Small intestine (tissue), 7 donors: ENCODE measurements around the gene FAM47B. TPM values are rescaled to one million over a fixed set of nuclear protein-coding genes. Genes with fewer than 3 reads are reported as not detected.
A peak's percentile ranks its signal among the peaks of the same experiment; 100 is the strongest.

ENCODE experiments used
- DNase-seq, 2 donors: peaks; one replicate each; pipeline versions ENCODE4 v3.0.0 to v3.0.0-alpha.2; 2013
- FAIRE-seq: peaks from 2 replicates; lab custom pipeline; 2012; peaks lifted over from hg19 to GRCh38; lab: Jason Lieb, UNC
- H3K27ac ChIP-seq, 3 donors: one replicate each; pipeline ENCODE4 v1.5.1; 2013; ENCODE audit warnings: low read length in 2 of 3, mild to moderate bottlenecking in 2 of 3, control low read depth in 1 of 3, inconsistent platforms in 1 of 3, low read depth in 1 of 3, moderate library complexity in 1 of 3
- H3K27me3 ChIP-seq, 3 donors: one replicate each; pipeline ENCODE4 v1.6.1; 2013; ENCODE audit warnings: low read length in 3 of 3, inconsistent platforms in 1 of 3; ENCODE audit not compliant: control insufficient read depth in 3 of 3, insufficient read depth in 3 of 3
- H3K36me3 ChIP-seq, 3 donors: one replicate each; pipeline ENCODE4 v1.6.1; 2013; ENCODE audit warnings: low read length in 3 of 3, inconsistent platforms in 1 of 3, low read depth in 1 of 3, mild to moderate bottlenecking in 1 of 3, moderate library complexity in 1 of 3; ENCODE audit not compliant: control insufficient read depth in 3 of 3, insufficient read depth in 2 of 3
- H3K4me1 ChIP-seq, 3 donors: one replicate each; pipeline ENCODE4 v1.6.1; 2013; ENCODE audit warnings: low read length in 2 of 3, inconsistent platforms in 1 of 3, low read depth in 1 of 3, mild to moderate bottlenecking in 1 of 3, moderate library complexity in 1 of 3; ENCODE audit not compliant: control insufficient read depth in 3 of 3, insufficient read depth in 2 of 3
- H3K4me3 ChIP-seq, 3 donors: one replicate each; pipeline ENCODE4 v1.5.1; 2013; ENCODE audit warnings: low read length in 3 of 3, control low read depth in 1 of 3, inconsistent platforms in 1 of 3, low read depth in 1 of 3, mild to moderate bottlenecking in 1 of 3, moderate library complexity in 1 of 3
- H3K9me3 ChIP-seq, 2 donors: one replicate each; pipeline ENCODE4 v1.6.1; 2013; ENCODE audit warnings: low read depth in 1 of 2, low read length in 1 of 2; ENCODE audit not compliant: control insufficient read depth in 2 of 2, insufficient read depth in 1 of 2
- WGBS, 3 donors: extraction: QIAGEN DNeasy Blood & Tissue Kit; methylation state at CpG; one replicate each; pipeline ENCODE4 v1.1.7; 2013; 5-methylcytosine and 5-hydroxymethylcytosine counted together
- polyA plus RNA-seq, 4 donors: library from polyadenylated mRNA; stranded (reverse) in 3 of 4; unstranded in 1 of 4; fragments of 200-250 nt in 3 of 4; fragments of 120-200 nt in 1 of 4; gene quantifications; one replicate each; pipeline versions ENCODE4 v1.2.1 to v1.2.3, GENCODE V29; 2013
- donor health status: healthy with polysubstance abuse.
- donor health status: control.
- donor health status: control.
- donor health status: Bipolar disorder and iron deficiency.
- donor health status: healthy.

FAM47B gene
- polyA plus RNA-seq, 4 donors = not detected

DNA sequence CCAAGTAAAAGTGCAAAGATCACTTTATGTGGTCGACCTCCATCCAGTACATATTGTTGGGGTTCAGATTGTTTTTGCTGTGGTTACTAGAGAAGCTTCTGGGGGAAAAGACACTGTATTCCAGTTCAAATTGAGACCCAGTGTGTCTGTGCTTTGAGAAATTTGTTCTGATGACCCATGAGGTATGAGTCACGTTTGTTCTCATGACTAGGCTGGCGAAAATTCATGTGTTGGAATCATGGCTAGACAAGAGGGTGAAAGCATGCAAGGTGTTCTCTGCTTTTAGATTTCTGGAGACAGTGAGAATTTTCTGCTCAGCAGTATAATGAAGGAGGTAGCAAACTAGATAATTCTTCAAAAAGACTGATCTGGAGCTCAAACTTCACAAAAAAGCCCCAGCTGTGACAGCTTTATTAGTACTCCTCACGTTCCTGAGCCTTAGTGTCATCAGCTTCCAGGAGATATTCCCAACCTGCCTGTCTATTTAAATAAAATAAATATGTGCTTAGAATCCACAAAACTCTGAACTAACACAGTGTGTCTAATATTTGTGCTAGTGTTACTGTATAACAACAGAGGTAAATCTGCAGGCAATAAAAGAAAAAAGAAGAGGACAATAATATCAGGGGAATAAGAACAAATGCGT, 24.4 kb upstream of the FAM47B start:
- no peak overlapping the region for H3K27ac ChIP-seq
- FAIRE-seq (no peak), DNase-seq (peak in 1 of 2 donors; percentile 21)
- H3K4me3 ChIP-seq = no peak overlapping the region
- WGBS, 3 donors = 24 to 55% (median 30%) methylated on average over 5 of the region's 5 CpGs
- H3K36me3 ChIP-seq = no peaks in the 10 kb centered on the region
- H3K4me1 ChIP-seq = no peaks in the 10 kb centered on the region
- no peaks in the 10 kb centered on the region for H3K9me3 ChIP-seq
- no peaks in the 10 kb centered on the region for H3K27me3 ChIP-seq

DNA sequence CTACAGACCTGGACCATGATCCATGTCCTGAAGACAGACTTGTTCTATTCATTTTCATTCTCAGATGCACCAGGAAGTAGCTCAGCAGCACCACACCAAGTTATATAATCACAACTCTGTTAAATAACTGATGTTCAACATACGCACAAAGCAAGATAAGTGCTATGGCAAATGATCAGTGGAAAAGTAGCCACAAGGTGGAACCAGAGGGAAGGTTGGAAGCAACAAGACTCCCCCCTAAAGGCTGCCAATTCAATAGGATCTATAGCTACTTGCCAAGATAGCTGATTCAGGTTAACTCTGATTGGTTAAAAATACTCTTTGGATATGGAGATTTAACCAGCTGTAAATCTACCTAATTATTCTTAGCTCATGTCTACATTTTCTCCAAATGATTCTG, 23.7 kb upstream of the FAM47B start:
- DNase-seq (peak; percentile 0 to 36), FAIRE-seq (no peak)
- Histone ChIP-seq H3K4me3 (no peak overlapping the region), H3K4me1 (no peaks in the 10 kb centered on the region), H3K9me3 (no peaks in the 10 kb centered on the region), H3K27me3 (no peaks in the 10 kb centered on the region), H3K27ac (no peak overlapping the region), H3K36me3 (no peaks in the 10 kb centered on the region)
- WGBS, 3 donors = 18 to 52% (median 28%) methylated on average over 1 of the region's 1 CpG

DNA sequence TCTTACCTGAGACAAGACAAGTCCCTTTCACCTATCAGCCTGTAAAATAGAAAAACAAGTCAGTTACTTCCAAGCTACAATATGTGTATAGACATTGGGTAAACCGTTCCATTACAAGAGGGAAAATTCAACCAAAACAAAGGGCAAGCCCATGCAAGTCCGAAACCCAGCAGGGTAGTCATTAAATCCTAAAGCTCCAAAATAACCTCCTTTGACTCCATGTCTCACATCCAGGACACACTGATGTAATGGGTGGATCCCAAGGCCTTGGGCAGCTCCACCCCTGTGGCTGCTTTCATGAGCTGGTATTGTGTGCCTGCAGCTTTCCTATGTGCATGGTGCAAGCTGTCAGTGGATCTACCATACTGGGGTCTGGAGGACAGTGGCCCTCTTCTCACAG, 14.7 kb upstream of the FAM47B start:
- H3K27me3 ChIP-seq = no peaks in the 10 kb centered on the region
- WGBS, 3 donors = 49 to 79% (median 77%) methylated on average over 2 of the region's 2 CpGs
- no peaks in the 10 kb centered on the region for H3K9me3 ChIP-seq
- no peak overlapping the region for H3K4me3 ChIP-seq
- DNase-seq (no peak), FAIRE-seq (no peak)
- H3K27ac ChIP-seq = no peak overlapping the region
- no peaks in the 10 kb centered on the region for H3K4me1 ChIP-seq
- no peaks in the 10 kb centered on the region for H3K36me3 ChIP-seq

DNA sequence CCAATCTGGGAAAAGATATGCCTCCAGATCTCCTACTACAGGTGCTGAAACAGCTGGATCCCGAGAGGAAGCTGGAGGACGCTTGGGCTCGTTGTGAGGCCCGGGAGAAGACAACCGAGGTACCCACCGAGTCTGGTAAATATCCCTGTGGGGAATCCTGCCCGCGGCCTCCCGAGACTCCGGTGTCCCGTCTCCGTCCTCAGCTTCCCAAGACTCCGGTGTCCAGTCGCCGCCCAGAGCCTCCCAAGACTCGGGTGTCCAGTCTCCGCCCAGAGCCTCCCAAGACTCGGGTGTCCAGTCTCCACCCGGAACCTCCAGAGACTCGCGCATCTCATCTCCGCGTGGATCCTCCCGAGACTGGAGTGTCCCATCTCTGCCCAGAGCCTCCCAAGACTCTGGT, 639 bp downstream of the FAM47B start:
- H3K4me1 ChIP-seq = no peaks in the 10 kb centered on the region
- H3K27me3 ChIP-seq = no peaks in the 10 kb centered on the region
- no peaks in the 10 kb centered on the region for H3K9me3 ChIP-seq
- no peak overlapping the region for H3K27ac ChIP-seq
- DNase-seq = no peak
- 94 to 96% (median 95%) methylated on average over 23 to 24 of the region's 24 CpGs for WGBS, 3 donors
- no peaks in the 10 kb centered on the region for H3K36me3 ChIP-seq
- FAIRE-seq = no peak
- H3K4me3 ChIP-seq = no peak overlapping the region

DNA sequence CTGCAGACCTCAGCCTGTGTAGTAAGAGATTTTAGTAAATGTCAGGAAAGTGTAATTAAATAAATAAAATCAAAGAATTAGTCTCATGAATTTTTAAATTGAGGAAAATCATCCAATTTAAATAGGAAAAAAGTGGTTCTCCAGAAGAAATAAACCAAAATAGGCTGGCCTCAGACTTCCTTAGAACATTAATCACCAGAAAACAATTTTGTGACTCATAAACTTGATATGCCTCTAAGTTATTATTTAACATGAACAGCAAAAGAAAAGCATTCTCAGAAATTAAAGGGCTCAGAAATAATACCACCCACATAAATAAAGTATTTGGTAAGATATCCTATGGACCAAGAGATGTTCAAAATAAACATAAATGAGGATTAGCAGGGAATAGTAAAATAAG, 14.3 kb downstream of the FAM47B start:
- no peak for DNase-seq
- Histone ChIP-seq H3K36me3 (no peaks in the 10 kb centered on the region), H3K9me3 (no peaks in the 10 kb centered on the region), H3K4me1 (no peaks in the 10 kb centered on the region), H3K27ac (no peak overlapping the region), H3K27me3 (no peaks in the 10 kb centered on the region), H3K4me3 (no peak overlapping the region)
- peak; percentile 75 for FAIRE-seq

DNA sequence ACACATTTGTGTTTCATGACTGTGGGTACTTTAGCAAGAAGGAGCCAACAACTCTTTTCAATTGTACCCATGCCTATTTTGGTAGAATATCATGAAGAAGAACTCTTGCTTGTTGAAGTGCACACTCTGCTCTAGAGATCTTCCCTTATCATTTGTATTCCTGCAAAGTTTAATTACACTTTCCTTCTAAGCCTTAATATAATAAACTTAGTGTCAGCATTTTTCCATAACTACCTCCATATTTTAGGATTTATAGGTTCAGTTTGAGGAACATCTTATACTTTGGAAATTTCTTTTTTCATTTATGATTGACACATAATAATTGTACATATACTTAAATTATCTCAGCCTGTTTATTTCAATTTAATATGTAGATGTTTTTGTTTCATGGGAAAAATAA, 19.1 kb downstream of the FAM47B start:
- Histone ChIP-seq H3K36me3 (no peaks in the 10 kb centered on the region), H3K9me3 (no peaks in the 10 kb centered on the region), H3K4me1 (no peaks in the 10 kb centered on the region), H3K27me3 (no peaks in the 10 kb centered on the region), H3K4me3 (no peak overlapping the region), H3K27ac (no peak overlapping the region)
- DNase-seq = no peak
- FAIRE-seq = no peak

DNA sequence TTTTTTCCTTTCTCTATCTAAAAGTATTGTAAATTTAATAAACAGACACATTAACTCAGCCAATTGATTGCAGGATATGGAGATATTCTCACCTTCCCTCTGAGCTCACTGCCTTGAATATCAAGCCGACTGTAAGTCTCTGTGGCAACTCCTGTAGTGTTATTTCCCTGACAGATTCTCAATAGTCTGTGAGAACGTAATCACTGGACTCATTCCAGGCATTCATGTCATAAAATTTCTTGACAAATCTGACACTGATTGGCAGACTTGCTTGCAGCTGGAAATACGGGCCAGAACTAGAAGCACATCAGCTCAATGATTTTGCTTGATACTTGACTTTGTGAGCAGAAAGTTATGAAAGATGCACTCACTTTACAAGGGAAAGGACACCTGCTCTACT, 29.6 kb downstream of the FAM47B start:
- Histone ChIP-seq H3K9me3 (no peaks in the 10 kb centered on the region), H3K27ac (no peak overlapping the region), H3K4me1 (no peaks in the 10 kb centered on the region), H3K4me3 (no peak overlapping the region), H3K27me3 (no peaks in the 10 kb centered on the region), H3K36me3 (no peaks in the 10 kb centered on the region)
- 24 to 59% (median 33%) methylated on average over 3 of the region's 3 CpGs for WGBS, 3 donors
- no peak for DNase-seq
- no peak for FAIRE-seq

DNA sequence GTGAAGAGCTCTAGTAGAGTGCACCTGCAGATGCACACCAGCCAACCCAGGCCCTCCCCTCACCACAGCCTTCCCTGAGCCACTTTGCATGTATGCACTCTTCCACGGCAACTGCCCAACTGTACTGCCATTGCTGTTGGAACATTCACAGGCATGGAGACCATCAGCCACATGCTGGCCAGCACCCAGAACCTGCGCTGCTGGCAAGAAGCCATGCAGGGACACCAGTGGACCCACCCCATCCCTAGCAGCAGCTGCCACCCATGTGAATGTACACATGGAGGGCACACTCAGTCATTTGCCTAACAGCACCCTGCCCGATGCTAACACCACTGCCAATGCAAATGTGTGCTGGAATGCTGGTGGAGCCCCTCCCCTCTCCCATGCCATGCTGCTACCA, 35.6 kb downstream of the FAM47B start:
- H3K27me3 ChIP-seq = no peaks in the 10 kb centered on the region
- no peaks in the 10 kb centered on the region for H3K36me3 ChIP-seq
- H3K27ac ChIP-seq = no peak overlapping the region
- no peaks in the 10 kb centered on the region for H3K4me1 ChIP-seq
- no peak overlapping the region for H3K4me3 ChIP-seq
- H3K9me3 ChIP-seq = no peaks in the 10 kb centered on the region
- FAIRE-seq (no peak), DNase-seq (no peak)
- 78 to 92% (median 88%) methylated on average over 3 of the region's 3 CpGs for WGBS, 3 donors

DNA sequence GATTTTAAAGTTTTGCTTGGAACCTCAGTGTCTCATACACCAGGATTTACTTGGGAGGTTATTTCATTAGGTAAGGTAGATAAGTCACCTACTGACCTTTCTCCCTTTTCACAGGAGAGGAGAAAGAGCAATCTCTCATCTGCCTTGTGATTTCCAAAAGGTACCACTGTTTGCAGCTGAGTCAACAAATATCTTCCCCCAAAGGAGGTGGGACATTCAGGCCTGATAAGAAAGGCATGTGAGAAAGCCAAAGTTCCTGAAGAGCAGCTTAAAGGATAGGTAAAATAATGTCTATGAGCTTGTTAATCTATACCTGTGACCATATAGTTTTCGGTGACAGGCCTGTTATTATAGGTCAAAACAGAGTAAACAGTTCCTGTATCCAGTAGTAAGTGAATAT, 45.0 kb downstream of the FAM47B start:
- Histone ChIP-seq H3K4me1 (no peaks in the 10 kb centered on the region), H3K27ac (no peak overlapping the region), H3K27me3 (no peaks in the 10 kb centered on the region), H3K4me3 (no peak overlapping the region), H3K36me3 (no peaks in the 10 kb centered on the region), H3K9me3 (no peaks in the 10 kb centered on the region)
- FAIRE-seq = no peak
- peak in 1 of 2 donors; percentile 1 for DNase-seq
- WGBS, 3 donors = 56 to 73% (median 67%) methylated on average over 1 of the region's 1 CpG
